Bronchial epithelial cell (primary cell): ENCODE measurements around the gene DAPK2. TPM values are rescaled to one million over a fixed set of nuclear protein-coding genes. Genes with fewer than 3 reads are reported as not detected.

ENCODE experiments used
- DNase-seq: peaks from one replicate; pipeline ENCODE4 v3.0.0-alpha.2; 2010; ENCODE audit warnings: low read depth
- FAIRE-seq: peaks from 2 replicates; lab custom pipeline; 2011; peaks lifted over from hg19 to GRCh38; lab: Jason Lieb, UNC
- H3K27me3 ChIP-seq: 2 replicates; pipeline ENCODE4 v1.5.1; 2011; ENCODE audit warnings: low read length; ENCODE audit not compliant: control insufficient read depth, insufficient read depth
- H3K36me3 ChIP-seq: 2 replicates; pipeline ENCODE4 v1.5.1; 2011; ENCODE audit warnings: low read length; ENCODE audit not compliant: control insufficient read depth, insufficient read depth
- H3K4me3 ChIP-seq: 2 replicates; pipeline ENCODE4 v1.5.1; 2011; ENCODE audit warnings: mild to moderate bottlenecking, low read depth, low read length, control low read depth
- CTCF ChIP-seq: IDR thresholded peaks from 2 replicates; pipeline ENCODE4 v1.5.1; 2011; ENCODE audit warnings: mild to moderate bottlenecking, moderate library complexity, low read length, control low read depth, inconsistent platforms; ENCODE audit not compliant: insufficient read depth, severe bottlenecking
- total RNA-seq: library from RNA; depleted of rRNA; stranded (reverse); fragments of >200 nt; gene quantifications from 2 replicates; pipeline ENCODE4 v1.2.1, GENCODE V29; 2014

The DAPK2 gene
- total RNA-seq, 1 donor from 2014 or later: 0.53 TPM

- Histone ChIP-seq H3K4me3 (no peak overlapping the region), H3K36me3 (no peaks in the 10 kb centered on the region), H3K27me3 (peaks cover 1% of the 10 kb centered on the region)
- FAIRE-seq (no peak), DNase-seq (no peak)
- no peak for TF ChIP-seq CTCF
Observed at GRCh38 chr15:64008177-64008576, 38.1 kb downstream of the DAPK2 start.

GRCh38 chr15:64006642-64007041, 39.6 kb downstream of the DAPK2 start:
- Histone ChIP-seq H3K27me3 (peaks cover 4% of the 10 kb centered on the region), H3K36me3 (no peaks in the 10 kb centered on the region), H3K4me3 (no peak overlapping the region)
- FAIRE-seq: no peak
- no peak for TF ChIP-seq CTCF
- peak; percentile 80 for DNase-seq

- Histone ChIP-seq H3K4me3 (no peak overlapping the region), H3K27me3 (peaks cover 4% of the 10 kb centered on the region), H3K36me3 (no peaks in the 10 kb centered on the region)
- FAIRE-seq (peak; percentile 93), DNase-seq (peak; percentile 95)
- TF ChIP-seq CTCF: no peak
Observed at GRCh38 chr15:64004587-64004986, 41.7 kb downstream of the DAPK2 start.

GRCh38 chr15:64004056-64004455, 42.2 kb downstream of the DAPK2 start:
- no peak for TF ChIP-seq CTCF

GRCh38 chr15:64003182-64003581, 43.1 kb downstream of the DAPK2 start:
- TF ChIP-seq CTCF: no peak
- no peak for DNase-seq
- no peak for FAIRE-seq
- Histone ChIP-seq H3K4me3 (no peak overlapping the region), H3K36me3 (no peaks in the 10 kb centered on the region), H3K27me3 (peaks cover 11% of the 10 kb centered on the region)

More at GRCh38 chr15:64004056-64004455, 42.2 kb downstream of the DAPK2 start:
- Histone ChIP-seq H3K4me3 (no peak overlapping the region), H3K27me3 (peaks cover 5% of the 10 kb centered on the region), H3K36me3 (no peaks in the 10 kb centered on the region)
- DNase-seq (no peak), FAIRE-seq (no peak)

- no peaks in the 10 kb centered on the region for H3K36me3 ChIP-seq
- DNase-seq (no peak), FAIRE-seq (no peak)
- peaks cover 14% of the 10 kb centered on the region for H3K27me3 ChIP-seq
- no peak for TF ChIP-seq CTCF
- no peak overlapping the region for H3K4me3 ChIP-seq
Observed at GRCh38 chr15:64001148-64001547, 45.1 kb downstream of the DAPK2 start.
